Transverse colon (tissue), 4 donors: ENCODE data around the gene CDKN1A. TPM values are rescaled to one million over a fixed set of nuclear protein-coding genes. Genes with fewer than 3 reads are reported as not detected.

Experiments used
- DNase-seq: peaks from one replicate; pipeline ENCODE4 v3.0.0-alpha.2; 2019
- H3K27ac ChIP-seq, 4 donors: fragments of 200-600 bp; sonication (generic); 2 replicates each; pipeline ENCODE4 v1.5.1; 2016 to 2018; ENCODE audit warnings: inconsistent platforms in 4 of 4
- H3K27me3 ChIP-seq: fragments of 200-600 bp; sonication (generic); 2 replicates; pipeline ENCODE4 v1.5.1; 2017; ENCODE audit warnings: inconsistent platforms
- H3K36me3 ChIP-seq, 4 donors: fragments of 200-600 bp; sonication (generic); 2 replicates each; pipeline ENCODE4 v1.5.1; 2017 to 2019; ENCODE audit warnings: inconsistent platforms in 4 of 4
- H3K4me1 ChIP-seq, 4 donors: fragments of 200-600 bp; sonication (generic); 2 replicates each; pipeline ENCODE4 v1.5.1; 2017 to 2020; ENCODE audit warnings: inconsistent platforms in 4 of 4
- H3K4me3 ChIP-seq, 4 donors: fragments of 200-600 bp; sonication (generic); 1 replicate in 1 of 4; 2 replicates in 3 of 4; pipeline versions ENCODE4 v1.5.1 to v1.6.1; 2017 to 2019; ENCODE audit warnings: inconsistent platforms in 4 of 4
- H3K9me3 ChIP-seq, 2 donors: fragments of 200-600 bp; sonication (generic); 2 replicates each; pipeline ENCODE4 v1.5.1; 2017 to 2019; ENCODE audit warnings: inconsistent platforms in 2 of 2
- EP300 ChIP-seq: sonication (generic); formaldehyde crosslinking; IDR thresholded peaks from one replicate; pipeline ENCODE4 v1.6.1; 2017; ENCODE audit warnings: antibody characterized with exemption, low read depth
- POLR2A ChIP-seq: fragments of 450-650 bp; IDR thresholded peaks from one replicate; pipeline ENCODE4 v1.6.1; 2016; ENCODE audit warnings: antibody characterized with exemption, mild to moderate bottlenecking, moderate library complexity
- POLR2AphosphoS5 ChIP-seq, 3 donors: sonication (generic); formaldehyde crosslinking; IDR thresholded peaks; one replicate each; pipeline ENCODE4 v1.6.1; 2016; ENCODE audit warnings: antibody characterized with exemption in 3 of 3
- WGBS, 2 donors: methylation state at CpG; one replicate each; pipeline ENCODE4 v1.1.5; 2018; ENCODE audit warnings: low coverage in 1 of 2; 5-methylcytosine and 5-hydroxymethylcytosine counted together
- in situ Hi-C, 4 donors: fragments of 200-750 bp; cut with MboI; loops; one replicate each; pipeline versions ENCODE4 v1.15.0 to v1.15.1; 2017; ENCODE audit warnings: low sequenced_read_pairs in 3 of 4, low pct_ligation_motif_present in 1 of 4, low pct_unique_long_range_greater_than_20kb in 1 of 4
- intact Hi-C: fragments of 100-400 bp; cut with DNase I; formaldehyde crosslinking; loops from one replicate; pipeline ENCODE4 v1.15.1; 2023; ENCODE audit warnings: low total_unique reads
- total RNA-seq, 4 donors: library from RNA; depleted of rRNA; stranded (reverse); fragments of >200 nt; gene quantifications; one replicate each; pipeline ENCODE4 v1.1.0, GENCODE V29; 2016
- TF ChIP-seq, protein P1 (sequence below), 5 experiments: fragments of 200-600 bp in 3 of 5; fragments of 450-650 bp in 2 of 5; sonication (generic) in 3 of 5; IDR thresholded peaks; 1 replicate in 2 of 5; 2 replicates in 3 of 5; pipeline ENCODE4 v1.5.1; 2016 to 2017; ENCODE audit warnings: antibody characterized with exemption in 5 of 5, inconsistent platforms in 3 of 5, mild to moderate bottlenecking in 2 of 5, moderate library complexity in 1 of 5

The CDKN1A gene
- total RNA-seq, 4 donors from 2014 or later, result 34.6 to 613 (median 264) TPM

DNA sequence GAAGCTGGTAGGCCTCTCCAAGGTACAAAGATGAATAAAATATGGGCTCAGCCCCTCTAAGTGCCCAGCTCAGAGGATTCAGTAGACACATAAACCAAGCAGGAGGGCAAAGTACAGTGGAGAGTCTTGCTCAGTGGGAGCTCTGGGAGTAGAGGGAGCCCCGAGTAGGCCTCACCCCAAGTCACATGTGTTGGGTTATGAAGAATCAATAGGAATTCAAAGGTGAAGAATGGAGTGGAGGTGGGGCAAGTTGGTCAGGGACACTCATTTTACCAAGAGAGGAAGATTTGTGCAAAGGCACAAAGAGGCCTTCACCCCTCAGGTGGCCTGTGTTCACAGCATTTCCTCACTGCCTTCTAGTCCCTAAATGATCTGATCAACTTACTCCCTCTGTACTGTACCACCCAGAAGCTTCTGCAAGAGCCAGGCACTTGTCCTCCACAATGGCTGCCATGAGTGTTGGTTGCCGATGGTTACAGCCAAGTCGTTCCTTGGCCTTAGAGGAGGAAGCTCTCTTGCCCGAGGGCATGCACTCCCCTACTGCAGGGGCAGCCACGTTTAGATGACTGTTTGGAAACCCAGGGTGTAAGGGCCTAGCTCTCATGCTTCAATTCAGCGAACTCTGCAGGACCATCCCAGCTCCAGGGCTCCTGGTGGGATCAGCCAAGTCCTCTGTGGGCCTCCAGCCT, 6.7 kb upstream of the CDKN1A start:
- no peak overlapping the region for H3K27ac ChIP-seq
- intact Hi-C loops, result loop anchor here (10.0 kb wide), 1 partner anchor 247 kb away; no protein-coding TSS in a partner anchor
- H3K27me3 ChIP-seq, result no peaks in the 10 kb centered on the region
- H3K4me3 ChIP-seq, result no peak overlapping the region
- H3K36me3 ChIP-seq, result no peaks in the 10 kb centered on the region
- in situ Hi-C loops, result no loop called here
- H3K4me1 ChIP-seq, result peaks cover 4 to 17% (median 10%) of the 10 kb centered on the region in 4 donors
- TF ChIP-seq POLR2A (no peak), POLR2AphosphoS5 (IDR thresholded peaks at IDR 0.05) (no peak), EP300 (no peak)
- TF ChIP-seq, protein P1, sequence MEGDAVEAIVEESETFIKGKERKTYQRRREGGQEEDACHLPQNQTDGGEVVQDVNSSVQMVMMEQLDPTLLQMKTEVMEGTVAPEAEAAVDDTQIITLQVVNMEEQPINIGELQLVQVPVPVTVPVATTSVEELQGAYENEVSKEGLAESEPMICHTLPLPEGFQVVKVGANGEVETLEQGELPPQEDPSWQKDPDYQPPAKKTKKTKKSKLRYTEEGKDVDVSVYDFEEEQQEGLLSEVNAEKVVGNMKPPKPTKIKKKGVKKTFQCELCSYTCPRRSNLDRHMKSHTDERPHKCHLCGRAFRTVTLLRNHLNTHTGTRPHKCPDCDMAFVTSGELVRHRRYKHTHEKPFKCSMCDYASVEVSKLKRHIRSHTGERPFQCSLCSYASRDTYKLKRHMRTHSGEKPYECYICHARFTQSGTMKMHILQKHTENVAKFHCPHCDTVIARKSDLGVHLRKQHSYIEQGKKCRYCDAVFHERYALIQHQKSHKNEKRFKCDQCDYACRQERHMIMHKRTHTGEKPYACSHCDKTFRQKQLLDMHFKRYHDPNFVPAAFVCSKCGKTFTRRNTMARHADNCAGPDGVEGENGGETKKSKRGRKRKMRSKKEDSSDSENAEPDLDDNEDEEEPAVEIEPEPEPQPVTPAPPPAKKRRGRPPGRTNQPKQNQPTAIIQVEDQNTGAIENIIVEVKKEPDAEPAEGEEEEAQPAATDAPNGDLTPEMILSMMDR (IDR thresholded peaks at IDR 0.05), result no peak
- WGBS, 2 donors, result 87% methylated on average over 6 of the region's 6 CpGs; no CpG with 5 or more reads in 1 of the 2 donors
- DNase-seq, result no peak
- H3K9me3 ChIP-seq, result no peaks in the 10 kb centered on the region

DNA sequence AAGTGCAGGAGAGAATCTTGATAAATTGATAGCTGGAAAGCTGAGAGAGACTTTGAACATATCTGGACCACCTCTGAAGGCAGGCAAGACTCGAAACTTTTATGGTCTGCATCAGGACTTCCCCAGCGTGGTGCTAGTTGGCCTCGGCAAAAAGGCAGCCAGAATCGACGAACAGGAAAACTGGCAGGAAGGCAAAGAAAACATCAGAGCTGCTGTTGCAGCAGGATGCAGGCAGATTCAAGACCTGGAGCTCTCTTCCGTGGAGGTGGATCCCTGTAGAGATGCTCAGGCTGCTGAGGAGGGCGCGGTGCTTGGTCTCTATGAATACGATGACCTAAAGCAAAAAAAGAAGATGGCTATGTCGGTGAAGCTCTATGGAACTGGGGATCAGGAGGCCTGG, 4.6 kb upstream of the CDKN1A start:
- H3K27ac ChIP-seq, result no peak overlapping the region
- no peaks in the 10 kb centered on the region for H3K36me3 ChIP-seq
- no peaks in the 10 kb centered on the region for H3K27me3 ChIP-seq
- intact Hi-C loops (loop anchor here (10.0 kb wide), 1 partner anchor 249 kb away; no protein-coding TSS in a partner anchor), in situ Hi-C loops (no loop called here)
- H3K4me3 ChIP-seq, result no peak overlapping the region
- H3K4me1 ChIP-seq, result peaks cover 10 to 26% (median 22%) of the 10 kb centered on the region in 4 donors
- H3K9me3 ChIP-seq, result no peaks in the 10 kb centered on the region
- no peak for TF ChIP-seq EP300
- TF ChIP-seq POLR2A, result no peak
- TF ChIP-seq, protein P1 (IDR thresholded peaks at IDR 0.05), result no peak
- TF ChIP-seq POLR2AphosphoS5 (IDR thresholded peaks at IDR 0.05), result no peak
- no peak for DNase-seq
- WGBS, 2 donors, result 86% methylated on average over 10 of the region's 10 CpGs; no CpG with 5 or more reads in 1 of the 2 donors

DNA sequence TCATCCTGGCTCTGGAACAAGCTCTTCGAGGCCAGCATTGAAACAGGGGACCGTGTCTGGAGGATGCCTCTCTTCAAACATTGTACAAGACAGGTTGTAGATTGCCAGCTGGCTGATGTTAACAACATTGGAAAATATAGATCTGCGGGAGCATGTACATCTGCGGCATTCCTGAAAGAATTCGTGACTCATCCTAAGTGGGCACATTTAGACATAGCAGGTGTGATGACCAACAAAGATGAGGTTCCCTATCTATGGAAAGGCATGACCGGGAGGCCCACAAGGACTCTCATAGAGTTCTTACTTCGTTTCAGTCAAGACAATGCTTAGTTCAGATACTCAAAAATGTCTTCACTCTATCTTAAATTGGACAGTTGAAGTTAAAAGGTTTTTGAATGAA, 3.6 kb upstream of the CDKN1A start:
- H3K9me3 ChIP-seq, result no peaks in the 10 kb centered on the region
- no peaks in the 10 kb centered on the region for H3K27me3 ChIP-seq
- H3K4me3 ChIP-seq, result no peak overlapping the region
- WGBS, 2 donors, result 69 to 92% methylated on average over 2 to 7 of the region's 7 CpGs
- H3K36me3 ChIP-seq, result no peaks in the 10 kb centered on the region
- TF ChIP-seq, protein P1 (IDR thresholded peaks at IDR 0.05), result no peak
- TF ChIP-seq EP300 (no peak), POLR2A (no peak)
- in situ Hi-C loops, result no loop called here
- H3K27ac ChIP-seq, result no peak overlapping the region
- no peak for DNase-seq
- intact Hi-C loops, result loop anchor here (10.0 kb wide), 1 partner anchor 250 kb away; no protein-coding TSS in a partner anchor
- peaks cover 10 to 26% (median 25%) of the 10 kb centered on the region in 4 donors for H3K4me1 ChIP-seq

DNA sequence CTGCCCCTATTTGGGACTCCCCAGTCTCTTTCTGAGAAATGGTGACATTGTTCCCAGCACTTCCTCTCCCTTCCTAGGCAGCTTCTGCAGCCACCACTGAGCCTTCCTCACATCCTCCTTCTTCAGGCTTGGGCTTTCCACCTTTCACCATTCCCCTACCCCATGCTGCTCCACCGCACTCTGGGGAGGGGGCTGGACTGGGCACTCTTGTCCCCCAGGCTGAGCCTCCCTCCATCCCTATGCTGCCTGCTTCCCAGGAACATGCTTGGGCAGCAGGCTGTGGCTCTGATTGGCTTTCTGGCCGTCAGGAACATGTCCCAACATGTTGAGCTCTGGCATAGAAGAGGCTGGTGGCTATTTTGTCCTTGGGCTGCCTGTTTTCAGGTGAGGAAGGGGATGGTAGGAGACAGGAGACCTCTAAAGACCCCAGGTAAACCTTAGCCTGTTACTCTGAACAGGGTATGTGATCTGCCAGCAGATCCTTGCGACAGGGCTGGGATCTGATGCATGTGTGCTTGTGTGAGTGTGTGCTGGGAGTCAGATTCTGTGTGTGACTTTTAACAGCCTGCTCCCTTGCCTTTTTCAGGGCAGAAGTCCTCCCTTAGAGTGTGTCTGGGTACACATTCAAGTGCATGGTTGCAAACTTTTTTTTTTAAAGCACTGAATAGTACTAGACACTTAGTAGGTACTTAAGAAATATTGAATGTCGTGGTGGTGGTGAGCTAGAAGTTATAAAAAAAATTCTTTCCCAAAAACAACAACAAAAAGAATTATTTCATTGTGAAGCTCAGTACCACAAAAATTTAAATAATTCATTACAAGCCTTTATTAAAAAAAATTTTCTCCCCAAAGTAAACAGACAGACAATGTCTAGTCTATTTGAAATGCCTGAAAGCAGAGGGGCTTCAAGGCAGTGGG, 2.1 kb upstream of the CDKN1A start:
- H3K4me3 ChIP-seq, result no peak overlapping the region
- no peak for DNase-seq
- WGBS, 2 donors, result 69 to 86% methylated on average over 4 of the region's 4 CpGs
- peaks cover 10 to 31% (median 28%) of the 10 kb centered on the region in 4 donors for H3K4me1 ChIP-seq
- TF ChIP-seq EP300, result no peak
- TF ChIP-seq, protein P1 (IDR thresholded peaks at IDR 0.05), result no peak
- no peak for TF ChIP-seq POLR2AphosphoS5 (IDR thresholded peaks at IDR 0.05)
- no peak for TF ChIP-seq POLR2A
- in situ Hi-C loops (no loop called here), intact Hi-C loops (loop anchor here (10.0 kb wide), 1 partner anchor 252 kb away; no protein-coding TSS in a partner anchor)
- H3K27me3 ChIP-seq, result no peaks in the 10 kb centered on the region
- H3K27ac ChIP-seq, result peak overlapping the region; percentile 96 to 98 (median 97)
- no peaks in the 10 kb centered on the region for H3K36me3 ChIP-seq
- no peaks in the 10 kb centered on the region for H3K9me3 ChIP-seq
